Mucosa of stomach (tissue), 1 donor: ENCODE measurements around the gene ARHGEF17.

Experiments
- H3K27me3 ChIP-seq: one replicate; pipeline ENCODE4 v1.7.0; 2013; ENCODE audit warnings: mild to moderate bottlenecking, low read length; ENCODE audit not compliant: control insufficient read depth, insufficient read depth
- H3K36me3 ChIP-seq: one replicate; pipeline ENCODE4 v1.7.0; 2013; ENCODE audit warnings: low read length; ENCODE audit not compliant: control insufficient read depth, insufficient read depth
- H3K4me1 ChIP-seq: one replicate; pipeline ENCODE4 v1.7.0; 2013; ENCODE audit warnings: mild to moderate bottlenecking, low read length; ENCODE audit not compliant: control insufficient read depth, insufficient read depth
- H3K4me3 ChIP-seq: one replicate; pipeline ENCODE4 v1.7.0; 2013; ENCODE audit warnings: low read length
- H3K9ac ChIP-seq: one replicate; pipeline ENCODE4 v1.7.0; 2013; ENCODE audit warnings: mild to moderate bottlenecking, low read length, moderate library complexity
- H3K9me3 ChIP-seq: one replicate; pipeline ENCODE4 v1.7.0; 2013; ENCODE audit warnings: mild to moderate bottlenecking, low read length, moderate library complexity; ENCODE audit not compliant: control insufficient read depth
- donor health status: Pancreatic carcinoma.

The ARHGEF17 gene

DNA sequence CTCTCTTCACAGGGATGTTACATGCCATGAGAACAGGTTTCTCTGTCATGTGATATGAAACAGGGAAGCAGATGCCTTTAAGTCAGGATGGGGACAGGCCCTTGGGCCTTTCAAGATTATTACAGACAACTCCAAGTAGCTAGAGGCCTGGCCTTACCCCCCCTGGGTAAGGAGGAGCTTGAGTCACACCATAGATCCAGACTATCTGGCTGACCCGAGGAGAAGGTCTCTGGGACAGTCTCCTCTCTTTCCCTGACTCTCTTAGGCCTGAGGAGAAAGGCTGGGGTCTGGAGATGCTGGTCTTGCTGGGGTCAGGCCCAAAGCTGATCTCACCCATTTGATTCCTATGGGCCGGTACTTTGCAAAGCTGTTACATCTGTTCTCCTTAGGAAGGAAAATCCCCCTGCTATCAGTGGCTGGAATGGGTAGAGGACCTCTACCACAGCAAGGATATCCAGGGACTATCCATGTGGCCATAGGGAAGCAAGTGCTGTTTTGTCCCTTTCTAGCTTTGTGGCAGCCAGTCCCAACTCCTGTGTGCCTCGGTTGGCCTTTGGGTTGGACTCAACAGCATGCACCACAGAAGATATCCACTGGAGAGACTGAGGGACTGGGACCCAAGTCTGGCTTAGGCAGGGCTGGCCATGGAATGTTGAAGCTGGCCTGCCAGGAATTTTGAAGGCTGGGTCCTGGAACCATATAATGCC is 93.3 kb downstream of the ARHGEF17 start:
- no peak overlapping the region for H3K9ac ChIP-seq
- no peak overlapping the region for H3K4me3 ChIP-seq
- H3K27me3 ChIP-seq: no peaks in the 10 kb centered on the region
- H3K36me3 ChIP-seq: no peaks in the 10 kb centered on the region
- H3K4me1 ChIP-seq: no peaks in the 10 kb centered on the region
- H3K9me3 ChIP-seq: no peaks in the 10 kb centered on the region

DNA sequence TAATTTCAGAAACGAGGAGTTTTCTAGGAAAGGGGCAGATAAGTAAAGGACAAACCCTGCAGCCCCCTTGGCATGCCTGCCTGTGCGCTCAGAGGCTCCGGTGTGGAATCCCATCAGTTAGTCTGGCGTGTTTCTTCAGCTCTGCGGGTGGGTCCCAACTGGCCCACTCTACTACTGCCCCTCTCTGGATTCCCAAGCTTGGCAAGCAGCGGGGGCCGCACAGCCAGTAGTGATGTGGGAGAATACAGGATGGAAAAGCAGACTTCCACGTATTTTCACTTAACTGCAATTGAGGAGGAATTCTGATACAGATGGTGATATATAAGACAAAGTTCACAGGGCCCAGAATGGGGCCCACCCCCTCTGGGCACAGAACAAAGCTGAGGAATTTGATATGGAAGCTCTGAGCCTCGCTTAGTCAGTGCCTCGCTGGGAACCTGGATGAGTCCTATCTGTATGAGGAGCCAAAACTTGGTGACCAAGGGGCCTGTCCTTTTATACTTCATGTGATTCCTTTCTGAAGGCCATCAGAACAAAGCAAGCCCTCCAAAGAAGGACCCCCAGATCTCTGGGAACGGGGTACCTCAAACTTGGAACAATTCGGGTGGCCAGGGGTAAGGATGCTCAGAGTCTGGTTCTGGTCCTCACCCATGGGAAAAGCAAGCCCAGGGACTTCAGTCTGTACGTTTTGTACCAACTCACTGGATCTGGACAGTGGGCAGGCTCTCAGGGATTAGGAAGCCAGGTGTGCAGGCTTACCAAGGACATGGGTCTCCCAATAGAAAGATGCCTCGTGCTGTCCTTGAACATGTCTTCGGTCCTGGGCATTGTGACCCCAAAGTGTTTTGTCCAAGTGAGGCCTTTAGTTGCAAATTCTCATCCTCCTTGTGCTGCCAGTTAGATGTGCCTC is 94.1 kb downstream of the ARHGEF17 start:
- Histone ChIP-seq H3K36me3 (no peaks in the 10 kb centered on the region), H3K9me3 (no peaks in the 10 kb centered on the region), H3K9ac (no peak overlapping the region), H3K27me3 (no peaks in the 10 kb centered on the region), H3K4me3 (no peak overlapping the region), H3K4me1 (no peaks in the 10 kb centered on the region)

GRCh38 chr11:73402834-73403185 is 94.7 kb downstream of the ARHGEF17 start:
- Histone ChIP-seq H3K4me1 (no peaks in the 10 kb centered on the region), H3K9me3 (no peaks in the 10 kb centered on the region), H3K27me3 (no peaks in the 10 kb centered on the region), H3K9ac (no peak overlapping the region), H3K36me3 (no peaks in the 10 kb centered on the region), H3K4me3 (no peak overlapping the region)

GRCh38 chr11:73403541-73403940 is 95.5 kb downstream of the ARHGEF17 start:
- no peaks in the 10 kb centered on the region for H3K27me3 ChIP-seq
- no peak overlapping the region for H3K4me3 ChIP-seq
- H3K4me1 ChIP-seq: no peaks in the 10 kb centered on the region
- H3K36me3 ChIP-seq: no peaks in the 10 kb centered on the region
- no peak overlapping the region for H3K9ac ChIP-seq
- H3K9me3 ChIP-seq: no peaks in the 10 kb centered on the region

GRCh38 chr11:73404048-73404447 is 96.0 kb downstream of the ARHGEF17 start:
- Histone ChIP-seq H3K27me3 (no peaks in the 10 kb centered on the region), H3K9ac (no peak overlapping the region), H3K36me3 (peaks cover under 1% of the 10 kb centered on the region), H3K4me1 (no peaks in the 10 kb centered on the region), H3K4me3 (no peak overlapping the region), H3K9me3 (no peaks in the 10 kb centered on the region)

GRCh38 chr11:73404506-73405145 is 96.5 kb downstream of the ARHGEF17 start:
- Histone ChIP-seq H3K27me3 (no peaks in the 10 kb centered on the region), H3K4me3 (no peak overlapping the region), H3K4me1 (no peaks in the 10 kb centered on the region), H3K9me3 (no peaks in the 10 kb centered on the region), H3K36me3 (peaks cover 4% of the 10 kb centered on the region), H3K9ac (no peak overlapping the region)

DNA sequence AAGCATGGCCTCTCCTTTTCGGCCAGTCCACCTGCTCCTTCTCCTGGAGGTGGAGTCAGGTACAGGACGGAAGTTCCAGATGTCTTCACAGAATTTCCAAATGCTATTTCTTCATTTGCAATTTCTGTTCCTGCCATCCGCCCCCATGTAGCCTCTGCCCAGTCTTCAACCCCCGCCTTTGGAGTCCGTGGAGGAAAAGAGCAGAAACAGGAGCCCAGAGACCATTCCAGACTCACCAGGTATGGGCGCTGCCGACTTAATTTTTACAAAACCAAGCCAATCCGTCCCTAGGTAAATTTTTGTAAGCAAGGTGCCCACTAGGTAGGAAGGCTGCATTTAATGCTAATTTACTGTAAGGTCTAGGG is 97.1 kb downstream of the ARHGEF17 start:
- H3K36me3 ChIP-seq: peaks cover 4% of the 10 kb centered on the region
- H3K4me1 ChIP-seq: no peaks in the 10 kb centered on the region
- no peaks in the 10 kb centered on the region for H3K9me3 ChIP-seq
- H3K27me3 ChIP-seq: no peaks in the 10 kb centered on the region
- H3K9ac ChIP-seq: no peak overlapping the region
- no peak overlapping the region for H3K4me3 ChIP-seq

GRCh38 chr11:73406131-73406530 is 98.1 kb downstream of the ARHGEF17 start:
- H3K36me3 ChIP-seq: peaks cover 8% of the 10 kb centered on the region
- H3K27me3 ChIP-seq: no peaks in the 10 kb centered on the region
- no peak overlapping the region for H3K9ac ChIP-seq
- no peak overlapping the region for H3K4me3 ChIP-seq
- no peaks in the 10 kb centered on the region for H3K4me1 ChIP-seq
- H3K9me3 ChIP-seq: no peaks in the 10 kb centered on the region

GRCh38 chr11:73406619-73407018 is 98.5 kb downstream of the ARHGEF17 start:
- Histone ChIP-seq H3K4me1 (no peaks in the 10 kb centered on the region), H3K4me3 (no peak overlapping the region), H3K27me3 (no peaks in the 10 kb centered on the region), H3K36me3 (peaks cover 10% of the 10 kb centered on the region), H3K9me3 (no peaks in the 10 kb centered on the region), H3K9ac (no peak overlapping the region)

GRCh38 chr11:73409431-73409830 is 101.4 kb downstream of the ARHGEF17 start:
- Histone ChIP-seq H3K9ac (no peak overlapping the region), H3K9me3 (no peaks in the 10 kb centered on the region), H3K36me3 (peaks cover 10% of the 10 kb centered on the region), H3K4me3 (no peak overlapping the region), H3K4me1 (no peaks in the 10 kb centered on the region), H3K27me3 (no peaks in the 10 kb centered on the region)

DNA sequence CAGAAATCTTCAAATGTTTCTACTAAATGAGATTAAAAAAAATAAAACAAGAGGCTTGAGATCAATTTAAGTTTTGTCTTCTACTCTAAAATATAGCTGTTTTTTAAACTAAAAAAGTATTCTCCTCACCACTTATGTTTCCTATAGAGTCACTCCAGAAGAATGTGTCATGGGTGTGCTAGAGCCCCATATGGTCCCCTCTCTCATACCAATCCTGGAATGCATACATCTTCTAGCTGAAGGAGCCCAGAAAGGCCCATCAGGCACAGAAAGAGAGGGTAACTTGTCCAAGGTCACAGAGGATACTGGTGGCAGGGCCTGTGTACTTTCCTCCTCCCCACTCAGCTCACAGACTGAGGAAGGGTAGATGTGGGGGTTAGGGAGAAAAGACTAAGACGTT is 102.6 kb downstream of the ARHGEF17 start:
- Histone ChIP-seq H3K36me3 (peaks cover 10% of the 10 kb centered on the region), H3K9me3 (no peaks in the 10 kb centered on the region), H3K4me1 (peaks cover 4% of the 10 kb centered on the region), H3K27me3 (no peaks in the 10 kb centered on the region), H3K4me3 (no peak overlapping the region), H3K9ac (no peak overlapping the region)

DNA sequence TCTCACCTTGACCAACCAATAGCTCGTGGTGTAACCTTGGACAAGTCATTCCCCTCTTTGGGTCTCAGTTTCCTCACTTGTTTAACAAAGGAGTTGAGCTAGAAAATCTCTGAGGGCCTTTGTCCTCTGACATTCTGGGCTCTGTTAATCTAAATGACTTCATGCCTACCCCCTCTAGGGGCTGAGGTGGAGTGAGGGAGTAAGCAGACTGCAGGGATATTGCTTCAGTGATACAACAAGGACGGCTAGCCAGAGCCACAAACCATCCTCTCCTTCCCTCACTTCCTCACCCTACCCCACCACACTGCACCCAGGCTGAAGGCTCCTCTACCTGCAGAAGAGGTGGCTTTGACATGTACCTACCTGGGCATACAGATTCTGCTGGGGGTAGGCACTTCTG is 103.0 kb downstream of the ARHGEF17 start:
- Histone ChIP-seq H3K9me3 (no peaks in the 10 kb centered on the region), H3K36me3 (peaks cover 10% of the 10 kb centered on the region), H3K4me3 (no peak overlapping the region), H3K27me3 (no peaks in the 10 kb centered on the region), H3K4me1 (peaks cover 4% of the 10 kb centered on the region), H3K9ac (no peak overlapping the region)
